Kidney tubule cell (primary cell): ENCODE data around the gene DMRT1.
"Not testable (repeated sequence)": the region's sequence is repeated elsewhere in the genome, so short reads cannot be mapped to it uniquely, and the experiment has no call there.

Experiments
- DNase-seq: peaks from one replicate; pipeline ENCODE4 v3.0.0-alpha.2; 2018; ENCODE audit warnings: low spot score

The DMRT1 gene

DNA sequence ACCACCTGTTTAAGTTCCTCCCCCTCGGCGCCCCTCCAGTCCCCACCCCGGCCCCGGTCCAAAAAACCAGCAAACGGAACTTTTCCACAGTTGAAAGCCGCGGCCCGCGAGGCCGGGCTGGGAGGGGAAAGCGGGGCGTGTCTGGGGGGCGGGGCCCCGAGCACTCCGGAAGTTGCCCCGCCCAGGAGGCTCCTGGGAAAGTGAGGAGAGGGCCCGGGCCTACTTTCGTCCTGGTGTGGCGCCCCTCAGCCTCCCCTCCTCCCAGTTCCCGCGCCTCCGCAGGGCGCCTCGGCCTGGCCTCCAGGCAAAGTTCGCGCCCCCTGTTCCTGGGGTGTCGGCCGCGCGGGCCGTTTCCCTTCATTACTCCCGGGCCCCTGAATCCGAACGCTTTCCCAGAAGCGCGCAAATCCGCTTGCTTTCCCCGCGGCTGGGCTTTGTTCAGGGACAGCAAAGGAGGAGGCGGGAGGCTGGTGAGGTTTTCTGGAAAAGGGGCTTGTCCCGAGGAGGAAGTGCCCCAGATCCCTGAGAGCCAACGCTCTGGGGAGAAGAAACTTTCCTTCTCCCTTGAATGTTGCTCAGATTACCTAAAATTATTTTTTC is 130.5 kb downstream of the DMRT1 start:
- DNase-seq = no peak

DNA sequence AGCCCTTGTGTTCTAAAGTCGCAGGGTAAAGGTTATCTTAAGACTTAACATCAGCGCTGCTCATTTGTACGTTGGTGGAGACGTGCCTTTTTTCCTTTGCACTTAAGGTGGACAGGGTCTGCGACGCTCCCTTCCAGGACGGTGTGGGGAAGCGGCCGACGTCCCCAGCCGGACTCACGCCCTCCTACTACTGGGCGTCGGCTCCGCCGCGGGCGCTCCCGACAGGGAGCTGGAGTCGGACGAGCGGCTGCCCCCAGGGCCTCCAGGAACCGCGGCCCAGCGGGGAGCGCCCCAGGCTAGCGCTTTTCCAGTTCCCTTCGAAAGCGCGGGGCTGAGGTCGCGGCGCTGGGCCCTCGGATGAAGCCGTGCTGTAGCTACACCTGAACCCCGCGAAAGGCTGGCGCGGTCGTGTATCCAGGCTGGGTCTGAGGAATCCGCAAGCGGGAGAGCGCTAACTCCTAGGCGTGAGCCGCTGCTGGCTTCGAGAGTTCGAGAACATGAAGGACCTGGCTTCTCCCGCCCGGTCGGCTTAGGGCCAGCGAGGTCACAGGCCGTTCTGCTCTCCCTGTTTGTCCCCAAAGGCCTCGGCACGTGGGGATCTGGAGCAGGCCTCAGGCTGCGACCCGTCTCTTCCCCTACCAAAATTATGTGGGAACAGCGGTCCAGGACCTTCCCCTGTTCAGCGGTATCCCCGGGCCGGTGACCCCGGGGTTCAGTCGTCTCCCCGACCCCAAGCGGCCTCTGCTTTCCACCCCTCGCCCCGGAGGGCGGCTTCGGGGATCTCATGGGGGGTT is 131.2 kb downstream of the DMRT1 start:
- no peak for DNase-seq

DNA sequence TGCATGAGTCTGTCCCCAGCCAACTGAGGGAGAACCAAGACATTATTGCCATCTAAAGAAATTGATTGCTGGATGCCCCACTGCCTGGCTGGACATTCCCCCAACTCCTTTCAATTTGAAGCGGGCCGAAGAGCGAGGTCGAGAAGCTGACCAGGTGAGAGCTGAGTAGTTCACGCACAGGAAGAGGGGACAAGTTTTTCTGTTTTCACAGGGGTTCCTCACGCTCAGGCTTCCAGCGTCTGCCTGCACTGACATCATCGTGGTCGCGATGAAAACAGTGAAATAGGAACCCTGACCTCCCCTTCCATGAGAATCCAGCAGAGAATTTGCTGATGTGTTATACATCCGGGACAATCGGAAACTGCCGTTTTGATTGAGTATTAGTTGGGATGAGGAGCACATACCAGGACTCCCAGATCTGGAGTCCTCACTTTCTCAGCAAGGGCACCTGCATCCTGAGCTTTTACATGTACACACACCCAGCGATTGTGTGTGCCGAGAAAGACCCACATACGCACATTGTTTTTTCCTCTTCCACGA is 131.9 kb downstream of the DMRT1 start:
- DNase-seq = no peak

DNA sequence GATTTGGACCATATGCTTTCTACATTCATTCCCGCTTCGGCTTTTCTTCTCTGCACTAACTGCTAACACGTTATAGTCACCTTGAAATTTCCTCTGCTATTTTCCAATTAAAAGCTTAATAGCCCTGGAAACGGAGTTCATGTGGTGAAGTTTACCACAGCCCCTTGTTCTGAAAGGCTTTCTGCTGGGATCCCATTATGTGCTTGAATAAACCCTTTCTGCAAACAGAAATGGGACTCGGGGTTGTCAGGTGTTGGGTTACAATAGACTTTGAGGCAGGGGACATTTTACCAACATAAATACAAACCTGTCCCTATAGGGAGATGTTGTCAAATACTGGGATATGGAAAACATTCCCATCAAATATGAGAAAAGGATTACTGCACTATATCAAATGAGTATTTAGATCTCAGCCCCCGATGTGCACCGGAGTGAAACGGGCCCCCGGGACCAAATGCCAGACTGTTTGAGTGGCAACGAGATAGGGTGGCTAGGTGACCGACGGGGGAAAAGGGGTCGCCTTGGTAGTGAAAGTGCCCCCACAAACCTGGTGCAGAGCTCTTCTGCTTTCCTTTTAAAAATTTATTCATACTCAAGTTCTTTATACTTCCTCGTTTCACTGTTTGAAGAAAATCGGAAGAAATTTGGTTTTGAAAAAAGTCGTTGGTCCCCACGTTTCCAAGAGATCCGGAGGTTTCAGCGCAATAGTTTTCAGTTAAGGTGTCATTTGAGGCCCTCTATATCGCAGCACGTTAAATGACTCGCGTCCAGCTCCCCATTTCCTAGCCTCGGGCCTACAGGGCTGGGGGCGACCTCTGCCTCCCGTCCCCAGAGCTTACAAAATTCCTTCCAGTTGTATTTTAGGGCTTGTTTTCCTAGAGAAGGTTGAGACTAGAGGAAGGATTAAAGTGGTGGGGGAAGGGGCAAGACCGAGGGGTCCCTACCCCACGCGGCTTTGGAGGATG is 132.8 kb downstream of the DMRT1 start:
- no peak for DNase-seq

DNA sequence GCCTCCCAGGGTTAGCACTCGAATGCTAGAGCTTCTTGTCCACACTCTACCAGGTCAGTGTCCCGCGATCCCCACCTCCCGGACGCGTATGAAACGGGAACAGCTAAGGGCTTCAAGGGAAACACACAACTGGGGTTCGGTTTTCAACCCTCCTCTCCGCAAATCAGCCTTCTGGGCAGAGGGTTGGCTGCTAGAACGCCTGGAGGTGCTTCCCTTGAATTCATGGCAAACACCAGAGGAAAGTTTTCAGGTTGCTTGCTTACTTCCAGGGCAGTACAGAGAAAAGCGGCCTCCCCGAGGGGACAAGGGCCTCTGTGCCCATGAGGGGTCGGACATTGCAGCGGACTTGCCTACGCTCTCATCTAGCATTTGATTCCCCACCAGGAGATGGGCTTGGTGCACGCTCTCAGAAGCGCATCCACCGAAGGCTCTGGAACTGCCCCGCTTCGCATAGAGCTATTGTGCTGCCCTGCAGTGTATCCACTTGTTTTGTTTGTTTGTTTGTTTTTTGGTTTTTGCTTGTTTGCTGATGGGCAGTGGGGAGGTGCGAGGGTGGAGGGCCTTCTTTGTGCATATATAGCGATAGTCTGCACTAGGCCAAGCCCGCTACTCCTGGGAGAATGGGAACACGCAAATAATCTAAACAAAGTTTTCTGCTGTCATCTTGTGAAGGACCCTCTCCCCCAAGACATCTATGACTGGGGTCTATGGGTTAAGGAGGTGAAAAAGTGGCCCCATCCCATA is 133.7 kb downstream of the DMRT1 start:
- no peak for DNase-seq

DNA sequence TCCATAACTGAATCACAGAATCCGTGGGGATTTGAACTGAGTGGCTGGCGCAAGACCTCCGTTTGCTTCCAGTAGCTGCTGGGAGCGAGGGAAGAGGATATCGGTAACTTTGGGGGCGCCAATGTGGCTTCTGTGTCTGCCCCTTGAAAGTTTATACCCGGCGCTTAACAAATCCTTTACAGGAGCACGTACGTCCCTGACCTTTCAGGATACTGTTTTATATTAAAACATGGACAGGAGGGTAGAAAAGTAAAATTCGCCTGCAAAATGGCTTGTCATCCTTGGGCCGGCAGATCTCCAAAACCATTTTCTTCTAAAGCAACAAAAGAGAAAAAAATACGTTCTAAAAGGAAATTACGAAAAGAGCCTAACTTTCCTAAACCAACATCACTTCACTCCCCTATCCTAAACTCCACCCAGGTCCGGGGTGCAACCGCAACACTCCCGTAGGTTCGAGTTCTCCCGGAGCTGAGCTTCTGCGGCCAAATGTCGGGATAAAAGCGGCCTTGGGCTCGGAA is 134.3 kb downstream of the DMRT1 start:
- no peak for DNase-seq

DNA sequence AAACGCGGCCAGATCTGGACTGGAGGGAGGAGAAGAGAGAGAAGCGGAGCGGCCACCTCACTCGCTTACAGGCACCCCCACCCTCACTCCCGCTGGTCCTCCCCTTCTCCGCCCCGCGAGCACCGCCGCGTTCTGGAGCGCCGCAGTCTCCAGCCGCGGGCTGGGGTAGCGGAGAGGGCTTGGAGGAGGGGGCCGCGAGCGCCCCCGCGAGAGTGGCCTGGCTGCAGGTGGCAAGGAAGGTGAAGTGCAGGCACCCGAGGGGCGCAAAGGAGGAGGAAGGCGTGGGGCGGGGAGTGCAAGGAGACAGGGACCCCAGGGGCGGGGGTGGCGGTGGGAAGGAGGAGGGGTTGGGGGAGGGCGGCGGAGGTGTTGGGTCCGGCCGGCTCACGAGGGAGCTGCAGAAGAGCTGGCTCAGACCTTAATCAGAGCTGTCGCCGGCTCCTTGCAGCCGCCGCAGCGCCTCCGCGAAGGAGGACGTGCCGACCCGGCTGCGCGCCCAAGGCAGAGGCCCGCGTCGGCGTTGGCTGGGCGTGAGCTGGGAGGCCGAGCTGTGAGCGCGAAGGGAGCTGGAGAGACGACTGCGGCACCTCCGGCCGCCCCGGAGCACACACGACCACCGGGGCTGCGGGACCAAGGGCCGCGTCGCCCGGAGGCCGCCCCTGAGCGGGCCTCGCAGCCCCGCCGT is 134.9 kb downstream of the DMRT1 start, which contains the start of gene DMRT3:
Gene DMRT3, plus strand, starts transcription at position 398 of the 685 bp plus-strand sequence. CDS start 347 bp downstream, outside the sequence.
- DNase-seq = no peak

DNA sequence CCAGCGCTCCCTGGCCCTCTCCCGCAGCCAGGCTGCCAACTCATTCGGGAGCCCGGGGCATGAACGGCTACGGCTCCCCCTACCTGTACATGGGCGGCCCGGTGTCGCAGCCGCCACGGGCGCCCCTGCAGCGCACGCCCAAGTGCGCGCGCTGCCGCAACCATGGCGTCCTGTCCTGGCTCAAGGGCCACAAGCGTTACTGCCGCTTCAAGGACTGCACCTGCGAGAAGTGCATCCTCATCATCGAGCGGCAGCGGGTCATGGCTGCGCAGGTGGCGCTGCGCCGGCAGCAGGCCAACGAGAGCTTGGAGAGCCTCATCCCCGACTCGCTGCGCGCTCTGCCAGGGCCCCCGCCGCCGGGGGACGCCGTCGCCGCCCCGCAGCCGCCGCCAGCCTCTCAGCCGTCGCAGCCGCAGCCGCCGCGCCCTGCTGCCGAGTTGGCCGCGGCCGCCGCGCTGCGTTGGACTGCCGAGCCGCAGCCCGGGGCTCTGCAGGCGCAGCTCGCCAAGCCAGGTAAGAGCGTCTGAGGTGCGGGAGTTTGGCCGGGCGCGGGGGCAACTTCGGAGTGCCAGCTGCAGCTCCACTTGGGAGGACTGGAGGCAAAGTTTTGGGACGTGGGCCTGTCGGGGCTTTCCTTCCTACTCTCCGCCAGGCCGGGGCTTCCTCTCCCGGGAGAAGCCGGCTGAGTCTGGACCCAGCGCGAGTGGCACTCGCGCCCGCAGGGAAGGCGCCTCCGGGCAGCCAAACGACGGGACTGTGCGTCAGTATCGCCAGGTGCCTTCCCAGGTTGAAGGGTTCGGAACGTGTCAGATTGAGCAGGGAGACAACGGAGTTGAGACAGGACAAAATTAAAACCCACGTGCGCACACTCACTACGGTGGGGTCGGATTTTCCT is 135.7 kb downstream of the DMRT1 start:
- DNase-seq = peak; percentile 12

DNA sequence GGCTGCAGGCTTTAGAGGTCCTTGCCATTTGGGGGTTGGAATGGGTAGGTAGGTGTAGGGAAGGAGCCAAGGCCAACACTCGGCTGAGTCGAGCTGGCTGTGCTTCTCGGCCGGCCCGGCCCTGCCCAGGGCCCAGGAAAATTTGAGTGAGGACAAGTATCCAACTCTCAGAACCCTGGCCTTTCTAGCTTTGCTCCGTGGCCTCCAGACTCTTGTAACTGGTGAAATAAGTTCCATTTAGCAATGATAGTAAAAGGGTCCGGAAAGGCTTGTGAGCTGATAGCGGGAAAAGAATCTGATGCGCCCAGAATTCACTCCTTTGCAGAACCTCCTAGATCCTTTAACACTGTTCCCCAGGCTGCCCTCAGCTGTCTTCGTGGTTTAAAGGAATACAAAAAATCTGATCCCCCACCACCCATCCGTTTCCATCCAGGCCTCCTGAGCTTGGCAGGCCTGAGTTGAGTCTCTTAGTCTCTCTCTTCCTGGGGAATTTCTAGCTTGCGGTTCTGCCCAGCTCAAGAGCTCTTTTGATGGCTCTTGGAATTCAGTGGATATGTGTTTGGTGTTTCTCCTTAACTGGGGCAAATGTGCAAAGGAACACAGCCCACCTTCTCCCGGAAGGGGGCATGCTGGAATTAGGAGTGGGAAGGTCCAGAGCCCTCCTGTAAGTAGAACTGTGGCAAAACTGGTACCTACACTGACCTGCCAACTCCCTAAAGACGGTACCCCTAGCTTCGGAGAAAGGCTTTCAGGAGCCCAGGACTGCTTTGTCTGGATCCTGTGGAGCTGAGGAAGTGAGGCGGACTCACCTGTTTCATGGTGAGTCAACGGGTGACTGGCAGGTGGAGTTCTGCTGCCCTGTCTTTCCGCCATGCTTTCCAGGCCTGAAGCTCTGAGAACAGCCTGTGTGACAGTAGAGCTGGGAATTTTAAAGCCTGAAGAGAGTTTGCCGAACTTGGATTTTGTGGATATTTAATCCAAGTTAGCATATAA is 136.6 kb downstream of the DMRT1 start:
- DNase-seq = no peak

DNA sequence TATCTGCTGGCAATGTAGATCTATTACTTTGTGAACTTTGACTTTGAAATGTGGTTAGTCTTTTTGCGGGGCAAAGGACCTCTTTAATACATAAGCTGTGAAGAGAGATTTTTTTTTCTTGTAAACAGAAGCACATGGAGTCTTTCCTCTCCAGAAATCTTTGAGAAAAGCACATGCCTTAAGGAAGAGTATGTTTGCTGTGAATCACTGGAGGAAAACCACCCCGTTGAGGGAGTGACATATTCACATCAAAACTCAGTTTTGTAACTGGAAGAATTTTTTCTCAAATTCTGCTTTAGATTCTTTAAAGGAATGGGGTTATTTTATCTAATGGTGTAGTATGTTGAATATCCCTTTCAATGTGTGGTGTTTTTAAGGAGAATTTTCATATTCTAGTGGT is 138.5 kb downstream of the DMRT1 start:
- DNase-seq = no peak

DNA sequence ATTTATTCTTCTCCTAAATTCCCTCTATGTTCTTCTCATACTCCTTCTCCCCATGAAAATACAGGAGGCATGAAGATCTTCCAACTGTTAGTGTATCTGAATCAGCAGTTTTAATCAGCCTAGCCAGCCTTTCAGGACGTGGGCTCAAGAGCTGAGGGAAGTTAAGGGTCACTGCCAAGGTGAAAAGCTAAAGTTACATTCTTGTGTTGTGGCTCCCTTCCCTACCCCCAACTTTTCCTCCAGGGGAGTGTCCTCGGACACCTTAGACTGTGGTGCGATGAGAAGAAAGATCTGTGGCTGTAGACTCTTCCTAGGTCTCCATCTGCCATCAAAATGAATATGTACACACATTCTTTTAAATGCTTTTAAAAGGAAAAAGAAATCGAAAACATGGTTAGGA is 139.1 kb downstream of the DMRT1 start:
- DNase-seq = no peak

DNA sequence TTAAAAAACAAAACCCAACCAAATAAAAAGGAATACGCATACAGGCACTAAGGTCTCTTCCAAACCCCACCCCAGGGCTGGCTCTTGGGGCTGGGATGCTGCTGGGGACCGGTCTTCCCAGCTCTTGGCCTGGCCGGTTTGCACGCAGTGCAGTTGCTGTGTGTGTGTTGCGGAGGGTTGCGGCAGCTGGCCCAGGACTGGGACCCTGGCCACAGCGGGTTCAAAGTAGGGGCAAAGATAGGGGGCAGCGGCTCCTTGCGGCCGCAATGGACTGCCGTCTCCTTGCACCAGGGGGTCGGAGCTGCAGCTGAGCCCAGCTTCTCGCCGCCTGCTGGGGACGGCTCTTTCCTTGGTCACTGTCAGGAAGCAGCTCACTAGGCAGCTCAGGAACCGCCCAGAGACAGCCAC is 140.0 kb downstream of the DMRT1 start:
- no peak for DNase-seq

DNA sequence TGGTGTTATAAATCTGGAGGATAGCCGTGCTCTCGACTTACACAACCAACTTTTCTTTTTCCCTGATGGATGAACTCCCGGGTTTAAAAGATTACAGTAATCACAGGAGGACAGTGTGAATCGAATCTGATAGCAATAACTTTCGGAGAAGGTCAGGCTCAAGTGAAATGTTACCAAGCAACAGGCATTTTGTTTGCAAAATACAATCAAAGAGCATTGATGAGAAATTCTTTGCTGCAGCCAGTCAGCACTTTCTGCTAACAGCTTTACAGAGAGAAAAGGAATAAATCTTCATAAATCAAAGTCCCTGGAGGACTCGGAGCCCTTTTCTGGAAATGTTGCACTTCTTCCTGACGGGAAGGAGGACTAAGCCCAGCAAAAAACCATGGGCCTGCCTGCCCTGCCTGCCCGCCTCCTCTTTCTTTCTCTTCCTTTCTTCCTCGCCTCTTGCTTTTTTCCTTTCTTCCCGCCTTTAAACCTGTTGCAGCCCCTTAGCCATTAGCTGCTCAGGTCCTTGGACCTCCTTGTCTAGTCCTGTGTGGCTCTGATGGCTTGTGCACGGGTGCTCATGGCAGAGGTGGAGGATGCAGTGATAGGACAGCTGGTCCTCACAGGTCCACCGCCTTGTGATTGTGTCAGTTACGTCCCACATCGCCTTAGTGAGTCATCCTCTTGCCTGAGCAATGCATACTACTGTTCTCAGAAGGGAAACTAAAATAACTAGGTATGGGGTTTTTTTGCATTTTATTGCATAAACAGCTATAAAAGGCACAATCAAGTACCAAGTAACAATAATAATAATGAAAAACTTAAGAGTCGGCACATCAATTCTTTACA is 141.1 kb downstream of the DMRT1 start:
- no peak for DNase-seq

DNA sequence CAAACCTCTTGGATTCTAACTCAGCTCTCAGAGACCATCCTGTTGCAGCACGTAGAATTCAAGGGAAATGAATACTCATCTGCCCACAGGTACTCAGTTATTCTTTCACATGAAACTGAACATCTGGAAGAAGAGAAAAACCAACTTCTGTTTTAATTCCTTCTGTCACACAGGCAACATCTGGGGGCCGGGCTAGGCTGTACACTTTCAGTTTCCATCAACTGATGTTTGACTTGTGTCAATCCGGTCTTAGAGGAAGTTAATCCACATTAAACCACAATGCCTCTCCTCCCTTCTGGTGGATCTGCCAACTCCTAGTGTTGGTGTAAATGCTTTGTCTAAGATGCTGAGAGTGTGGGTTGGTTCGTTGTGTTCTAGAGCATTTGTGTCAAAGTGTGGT is 152.5 kb downstream of the DMRT1 start:
- no peak for DNase-seq

DNA sequence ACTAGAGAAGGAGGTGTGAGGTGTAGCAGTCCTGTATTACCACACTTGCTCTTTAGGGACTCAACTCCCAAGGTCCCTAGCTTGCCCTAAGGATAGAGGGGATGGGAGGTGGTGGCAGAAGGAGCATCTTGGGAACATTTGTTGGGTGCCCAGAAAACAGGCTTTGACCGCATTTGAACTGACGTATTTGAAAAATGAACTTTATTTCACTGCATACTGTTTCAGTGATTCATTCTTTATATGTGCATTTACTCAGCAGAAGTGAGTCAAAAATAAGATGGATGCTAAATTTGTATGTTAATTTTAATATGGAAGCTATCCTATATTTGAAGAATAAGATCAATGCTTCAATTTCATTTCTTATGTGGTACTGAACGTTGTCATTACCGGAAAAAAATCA is 153.7 kb downstream of the DMRT1 start:
- no peak for DNase-seq

DNA sequence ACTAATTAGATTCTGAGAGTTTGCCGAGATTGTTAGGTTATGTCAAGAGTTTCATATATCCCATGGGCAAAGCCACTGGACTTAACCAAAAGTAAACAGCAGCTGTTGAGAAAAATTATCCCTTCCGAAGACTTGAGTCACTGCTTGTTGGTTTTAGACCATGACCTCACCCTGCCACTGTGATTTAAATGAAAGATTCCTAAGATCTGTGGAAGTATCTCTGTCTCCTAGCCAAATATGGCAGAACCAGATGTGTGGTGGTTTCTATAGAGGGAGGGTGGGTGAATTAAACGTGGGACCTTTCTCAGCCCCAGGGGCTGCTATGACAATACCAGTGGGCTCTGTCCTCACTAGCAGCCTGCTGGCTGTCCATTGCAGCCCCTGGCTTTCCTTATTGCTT is 154.3 kb downstream of the DMRT1 start:
- DNase-seq = peak; percentile 48

DNA sequence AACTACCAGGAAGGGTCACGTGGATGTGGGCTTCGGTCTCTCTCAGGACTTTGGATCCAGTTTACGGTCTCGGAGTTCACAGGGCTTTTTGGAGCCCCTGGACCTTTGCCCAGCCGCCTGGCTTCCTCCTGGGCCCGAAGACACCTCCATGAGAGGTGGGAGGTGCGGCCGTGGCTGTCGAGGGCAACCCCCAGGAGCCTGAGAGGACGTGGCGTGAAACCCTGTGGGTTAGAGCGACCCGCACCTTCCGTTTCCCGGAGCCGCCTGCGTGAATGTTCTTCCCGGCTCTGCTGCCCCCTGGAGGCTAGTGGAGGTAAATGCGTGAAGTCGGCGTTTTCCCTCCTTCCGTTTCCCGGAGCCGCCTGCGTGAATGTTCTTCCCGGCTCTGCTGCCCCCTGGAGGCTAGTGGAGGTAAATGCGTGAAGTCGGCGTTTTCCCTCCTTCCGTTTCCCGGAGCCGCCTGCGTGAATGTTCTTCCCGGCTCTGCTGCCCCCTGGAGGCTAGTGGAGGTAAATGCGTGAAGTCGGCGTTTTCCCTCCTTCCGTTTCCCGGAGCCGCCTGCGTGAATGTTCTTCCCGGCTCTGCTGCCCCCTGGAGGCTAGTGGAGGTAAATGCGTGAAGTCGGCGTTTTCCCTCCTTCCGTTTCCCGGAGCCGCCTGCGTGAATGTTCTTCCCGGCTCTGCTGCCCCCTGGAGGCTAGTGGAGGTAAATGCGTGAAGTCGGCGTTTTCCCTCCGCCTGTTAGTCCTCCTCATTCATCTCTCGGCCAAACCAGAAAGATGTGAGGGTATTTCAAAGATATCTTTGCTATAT is 157.0 kb downstream of the DMRT1 start:
- DNase-seq = not testable (repeated sequence)
